GM18526 (cell line): Measurements from ENCODE around the gene DDX28.

Experiments used
- POLR2A ChIP-seq: IDR thresholded peaks from 3 replicates; pipeline ENCODE4 v1.6.1; 2011; ENCODE audit not compliant: insufficient read length; ENCODE audit errors: extremely low read depth

The DDX28 gene

GRCh38 chr16:68049449-68049848, 26.4 kb upstream of the DDX28 start:
- no peak for TF ChIP-seq POLR2A

- no peak for TF ChIP-seq POLR2A
Observed at GRCh38 chr16:68047987-68048386, 25.0 kb upstream of the DDX28 start.

- no peak for TF ChIP-seq POLR2A
Observed at GRCh38 chr16:68046106-68046505, 23.1 kb upstream of the DDX28 start.

- no peak for TF ChIP-seq POLR2A
Observed at GRCh38 chr16:68041783-68042182, 18.8 kb upstream of the DDX28 start.

- TF ChIP-seq POLR2A = no peak
Observed at GRCh38 chr16:68040506-68041288, 17.7 kb upstream of the DDX28 start.

GRCh38 chr16:68037841-68038597, 15.0 kb upstream of the DDX28 start:
- no peak for TF ChIP-seq POLR2A

GRCh38 chr16:68035227-68035626, 12.2 kb upstream of the DDX28 start:
- no peak for TF ChIP-seq POLR2A

GRCh38 chr16:68033101-68033500, 10.1 kb upstream of the DDX28 start:
- no peak for TF ChIP-seq POLR2A

- no peak for TF ChIP-seq POLR2A
Observed at GRCh38 chr16:68031951-68032350, 8.9 kb upstream of the DDX28 start.

GRCh38 chr16:68028996-68029395, 6.0 kb upstream of the DDX28 start:
- TF ChIP-seq POLR2A = no peak

- no peak for TF ChIP-seq POLR2A
Observed at GRCh38 chr16:68022278-68022727, 729 bp downstream of the DDX28 start.

- TF ChIP-seq POLR2A = no peak
Observed at GRCh38 chr16:68021490-68021889, 1.5 kb downstream of the DDX28 start.

- TF ChIP-seq POLR2A = no peak
Observed at GRCh38 chr16:68019167-68019680, 3.8 kb downstream of the DDX28 start.

GRCh38 chr16:68015681-68016080, 7.4 kb downstream of the DDX28 start, which contains the start of gene DPEP2NB:
DPEP2NB (minus strand) TSS chr16:68015911; CDS start chr16:68015770, 141 bp downstream.
- no peak for TF ChIP-seq POLR2A

- no peak for TF ChIP-seq POLR2A
Observed at GRCh38 chr16:68013440-68013839, 9.6 kb downstream of the DDX28 start.

GRCh38 chr16:68009157-68009735, 13.8 kb downstream of the DDX28 start:
- no peak for TF ChIP-seq POLR2A
